Suprapubic skin (tissue), 4 donors: ENCODE results near the gene HOXD9. TPM values are rescaled to one million over a fixed set of nuclear protein-coding genes. Genes with fewer than 3 reads are reported as not detected.

ENCODE experiments used
- DNase-seq, 2 donors: peaks; one replicate each; pipeline ENCODE4 v3.0.0-alpha.2; 2019; ENCODE audit warnings: low spot score in 2 of 2
- H3K27ac ChIP-seq: fragments of 200-600 bp; sonication (generic); one replicate; pipeline ENCODE4 v1.5.1; 2019
- H3K27me3 ChIP-seq: fragments of 200-600 bp; sonication (generic); one replicate; pipeline ENCODE4 v1.5.1; 2019
- H3K36me3 ChIP-seq: fragments of 200-600 bp; sonication (generic); one replicate; pipeline ENCODE4 v1.5.1; 2019
- H3K4me1 ChIP-seq: fragments of 200-600 bp; sonication (generic); one replicate; pipeline ENCODE4 v1.5.1; 2019
- H3K4me3 ChIP-seq: fragments of 200-600 bp; sonication (generic); one replicate; pipeline ENCODE4 v1.5.1; 2019; ENCODE audit warnings: mild to moderate bottlenecking
- H3K9me3 ChIP-seq: fragments of 200-600 bp; sonication (generic); one replicate; pipeline ENCODE4 v1.5.1; 2019
- EP300 ChIP-seq: sonication (generic); formaldehyde crosslinking; IDR thresholded peaks from one replicate; pipeline ENCODE4 v1.6.1; 2017; ENCODE audit warnings: antibody characterized with exemption
- POLR2A ChIP-seq, 2 donors: fragments of 450-650 bp; IDR thresholded peaks; one replicate each; pipeline ENCODE4 v1.6.1; 2017; ENCODE audit warnings: antibody characterized with exemption in 2 of 2, mild to moderate bottlenecking in 2 of 2, moderate library complexity in 2 of 2
- POLR2AphosphoS5 ChIP-seq, 3 donors: sonication (generic); formaldehyde crosslinking; IDR thresholded peaks; one replicate each; pipeline ENCODE4 v1.6.1; 2017; ENCODE audit warnings: antibody characterized with exemption in 3 of 3
- WGBS: methylation state at CpG from one replicate; pipeline ENCODE4 v1.1.5; 2018; 5-methylcytosine and 5-hydroxymethylcytosine counted together
- total RNA-seq, 4 donors: library from RNA; depleted of rRNA; stranded (reverse); fragments of >200 nt; gene quantifications; one replicate each; pipeline ENCODE4 v1.1.0, GENCODE V29; 2016
- TF ChIP-seq, protein P1 (sequence below), 2 donors: fragments of 200-600 bp in 1 of 2; fragments of 450-650 bp in 1 of 2; sonication (generic) in 1 of 2; IDR thresholded peaks; one replicate each; pipeline ENCODE4 v1.5.1; 2016 to 2019; ENCODE audit warnings: antibody characterized with exemption in 2 of 2, mild to moderate bottlenecking in 1 of 2, moderate library complexity in 1 of 2

The HOXD9 gene
- 1 to 10 TPM in 2 of 4 donors, under 1 TPM in 1, not detected in 1; 0.26 to 3.1 (median 2.6) TPM for total RNA-seq

DNA sequence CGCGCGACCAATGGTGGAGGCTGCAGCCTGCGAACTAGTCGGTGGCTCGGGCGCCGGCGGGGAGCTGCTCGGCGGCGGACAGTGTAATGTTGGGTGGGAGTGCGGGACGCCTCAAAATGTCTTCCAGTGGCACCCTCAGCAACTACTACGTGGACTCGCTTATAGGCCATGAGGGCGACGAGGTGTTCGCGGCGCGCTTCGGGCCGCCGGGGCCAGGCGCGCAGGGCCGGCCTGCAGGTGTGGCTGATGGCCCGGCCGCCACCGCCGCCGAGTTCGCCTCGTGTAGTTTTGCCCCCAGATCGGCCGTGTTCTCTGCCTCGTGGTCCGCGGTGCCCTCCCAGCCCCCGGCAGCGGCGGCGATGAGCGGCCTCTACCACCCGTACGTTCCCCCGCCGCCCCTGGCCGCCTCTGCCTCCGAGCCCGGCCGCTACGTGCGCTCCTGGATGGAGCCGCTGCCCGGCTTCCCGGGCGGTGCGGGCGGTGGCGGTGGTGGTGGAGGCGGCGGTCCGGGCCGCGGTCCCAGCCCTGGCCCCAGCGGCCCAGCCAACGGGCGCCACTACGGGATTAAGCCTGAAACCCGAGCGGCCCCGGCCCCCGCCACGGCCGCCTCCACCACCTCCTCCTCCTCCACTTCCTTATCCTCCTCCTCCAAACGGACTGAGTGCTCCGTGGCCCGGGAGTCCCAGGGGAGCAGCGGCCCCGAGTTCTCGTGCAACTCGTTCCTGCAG is at the start of gene HOXD9:
TSS of gene HOXD9 (plus strand) at position 37 of the 728 bp plus-strand sequence. CDS start at position 87, 50 bp downstream.
- Histone ChIP-seq H3K9me3 (no peaks in the 10 kb centered on the region), H3K36me3 (no peaks in the 10 kb centered on the region), H3K27me3 (peaks cover 97% of the 10 kb centered on the region), H3K4me1 (peaks cover 29% of the 10 kb centered on the region), H3K4me3 (peak within 1 kb of the TSS; percentile 62), H3K27ac (peak within 1 kb of the TSS; percentile 72)
- WGBS = 3% methylated on average over 24 of the region's 84 CpGs
- no peak for TF ChIP-seq POLR2A (IDR thresholded peaks at IDR 0.05)
- TF ChIP-seq POLR2AphosphoS5 (IDR thresholded peaks at IDR 0.05) = no peak
- TF ChIP-seq EP300 = no peak
- TF ChIP-seq, protein P1, sequence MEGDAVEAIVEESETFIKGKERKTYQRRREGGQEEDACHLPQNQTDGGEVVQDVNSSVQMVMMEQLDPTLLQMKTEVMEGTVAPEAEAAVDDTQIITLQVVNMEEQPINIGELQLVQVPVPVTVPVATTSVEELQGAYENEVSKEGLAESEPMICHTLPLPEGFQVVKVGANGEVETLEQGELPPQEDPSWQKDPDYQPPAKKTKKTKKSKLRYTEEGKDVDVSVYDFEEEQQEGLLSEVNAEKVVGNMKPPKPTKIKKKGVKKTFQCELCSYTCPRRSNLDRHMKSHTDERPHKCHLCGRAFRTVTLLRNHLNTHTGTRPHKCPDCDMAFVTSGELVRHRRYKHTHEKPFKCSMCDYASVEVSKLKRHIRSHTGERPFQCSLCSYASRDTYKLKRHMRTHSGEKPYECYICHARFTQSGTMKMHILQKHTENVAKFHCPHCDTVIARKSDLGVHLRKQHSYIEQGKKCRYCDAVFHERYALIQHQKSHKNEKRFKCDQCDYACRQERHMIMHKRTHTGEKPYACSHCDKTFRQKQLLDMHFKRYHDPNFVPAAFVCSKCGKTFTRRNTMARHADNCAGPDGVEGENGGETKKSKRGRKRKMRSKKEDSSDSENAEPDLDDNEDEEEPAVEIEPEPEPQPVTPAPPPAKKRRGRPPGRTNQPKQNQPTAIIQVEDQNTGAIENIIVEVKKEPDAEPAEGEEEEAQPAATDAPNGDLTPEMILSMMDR (IDR thresholded peaks at IDR 0.05) = no peak
- DNase-seq = peak in 1 of 2 donors; percentile 91

DNA sequence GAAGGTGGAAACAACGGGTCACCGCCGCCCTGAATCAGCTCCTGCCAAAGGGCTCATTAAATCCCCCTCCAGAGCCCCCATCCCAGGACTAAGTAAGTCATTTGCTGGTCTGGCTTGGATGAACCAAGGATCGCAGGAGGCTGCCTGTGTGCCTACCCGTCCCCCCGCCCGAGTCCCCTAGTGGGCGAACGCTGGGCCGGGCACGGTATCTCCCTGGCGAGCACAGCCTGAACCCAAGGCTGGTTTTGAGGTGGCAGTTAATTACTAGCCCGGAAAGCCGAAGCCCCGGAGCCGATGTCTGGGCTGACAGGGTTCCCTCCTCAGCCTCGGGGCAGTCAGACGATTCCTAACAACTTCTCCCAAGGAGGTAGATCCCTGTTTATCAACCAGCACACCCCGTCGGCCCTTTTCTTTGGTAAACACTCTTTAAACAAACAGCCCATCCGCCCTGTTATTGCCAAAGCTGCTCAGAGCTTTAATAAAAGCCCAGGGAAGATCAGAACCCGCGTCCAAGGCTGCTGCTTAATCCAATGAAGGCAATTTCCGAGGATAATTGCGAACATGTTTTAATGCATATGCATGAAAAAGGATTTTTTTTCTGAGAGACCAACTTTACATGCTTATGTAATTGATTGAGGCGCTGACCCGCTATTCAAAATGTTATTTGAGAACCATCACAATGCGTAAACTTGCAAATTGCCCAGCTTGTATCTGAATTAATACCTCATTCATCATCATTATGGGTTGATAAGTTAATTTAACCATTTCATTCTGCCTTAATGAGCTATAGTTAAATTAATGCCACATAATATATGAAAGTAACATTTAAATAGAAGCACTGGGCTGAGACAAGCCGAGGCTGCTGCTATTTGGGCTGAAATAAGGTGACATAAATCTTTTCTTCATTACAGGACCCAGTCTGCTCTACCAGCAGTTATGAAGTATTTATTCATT is 49.3 kb upstream of the HOXD9 start:
- Histone ChIP-seq H3K4me3 (no peak overlapping the region), H3K4me1 (peaks cover 12% of the 10 kb centered on the region), H3K9me3 (no peaks in the 10 kb centered on the region), H3K27me3 (peaks cover 100% of the 10 kb centered on the region), H3K36me3 (no peaks in the 10 kb centered on the region), H3K27ac (no peak overlapping the region)
- no peak for DNase-seq
- no peak for TF ChIP-seq EP300
- no peak for TF ChIP-seq POLR2AphosphoS5 (IDR thresholded peaks at IDR 0.05)
- no peak for TF ChIP-seq POLR2A (IDR thresholded peaks at IDR 0.05)
- TF ChIP-seq, protein P1 (IDR thresholded peaks at IDR 0.05) = no peak
- 14% methylated on average over 13 of the region's 29 CpGs for WGBS

DNA sequence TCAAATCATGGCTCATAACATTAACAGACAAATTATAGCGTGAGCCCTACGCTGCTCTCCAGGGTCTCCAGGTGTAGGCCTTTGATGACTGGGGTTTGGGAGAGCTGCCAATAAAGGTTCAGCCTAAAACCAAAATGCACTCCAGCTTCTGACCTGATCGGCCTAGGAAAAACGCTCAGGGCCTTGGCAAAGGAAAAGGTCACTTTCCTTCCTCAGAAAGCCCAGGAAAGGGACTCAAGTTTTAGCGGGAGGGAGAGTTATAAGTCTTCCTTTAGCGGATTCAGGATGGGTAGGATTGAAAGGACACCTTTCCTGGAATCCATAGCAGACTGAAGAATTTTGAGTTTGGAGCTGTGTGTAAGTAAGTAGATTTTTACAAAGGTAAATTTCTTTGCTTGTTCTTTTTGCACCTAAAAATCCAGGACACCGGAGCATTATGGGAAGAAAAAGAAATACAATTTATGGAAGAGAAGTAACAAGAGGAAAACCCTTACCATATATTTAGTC is 47.5 kb upstream of the HOXD9 start:
- peaks cover 16% of the 10 kb centered on the region for H3K4me1 ChIP-seq
- DNase-seq = no peak
- TF ChIP-seq, protein P1 (IDR thresholded peaks at IDR 0.05) = no peak
- no peak for TF ChIP-seq EP300
- TF ChIP-seq POLR2A (IDR thresholded peaks at IDR 0.05) = no peak
- TF ChIP-seq POLR2AphosphoS5 (IDR thresholded peaks at IDR 0.05) = no peak
- no peak overlapping the region for H3K27ac ChIP-seq
- no peaks in the 10 kb centered on the region for H3K36me3 ChIP-seq
- 31% methylated on average over 7 of the region's 7 CpGs for WGBS
- H3K4me3 ChIP-seq = no peak overlapping the region
- H3K27me3 ChIP-seq = peaks cover 100% of the 10 kb centered on the region
- H3K9me3 ChIP-seq = no peaks in the 10 kb centered on the region

DNA sequence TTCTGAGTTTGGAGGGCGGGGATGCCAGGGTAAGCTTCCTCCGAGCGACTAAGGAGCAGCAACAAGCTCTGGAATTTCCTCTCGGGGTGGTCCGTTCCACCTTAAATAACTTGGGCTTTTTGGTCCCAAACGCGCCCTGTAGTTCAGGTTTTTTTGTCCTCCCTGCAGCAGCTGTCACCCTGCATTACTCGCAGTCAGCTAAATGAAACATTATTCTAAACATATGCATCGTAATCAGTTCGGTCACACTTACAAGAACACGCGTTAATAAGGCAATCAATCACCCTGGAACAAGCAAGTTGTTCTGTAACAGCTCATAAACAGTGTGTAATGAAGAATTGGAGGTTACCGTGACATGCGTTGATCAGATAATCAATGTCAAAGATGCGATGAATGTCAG is 47.0 kb upstream of the HOXD9 start:
- no peak for DNase-seq
- Histone ChIP-seq H3K9me3 (no peaks in the 10 kb centered on the region), H3K36me3 (no peaks in the 10 kb centered on the region), H3K4me1 (peaks cover 19% of the 10 kb centered on the region), H3K27me3 (peaks cover 100% of the 10 kb centered on the region), H3K4me3 (no peak overlapping the region), H3K27ac (no peak overlapping the region)
- WGBS = 15% methylated on average over 15 of the region's 15 CpGs
- TF ChIP-seq POLR2A (IDR thresholded peaks at IDR 0.05) (no peak), EP300 (no peak)

DNA sequence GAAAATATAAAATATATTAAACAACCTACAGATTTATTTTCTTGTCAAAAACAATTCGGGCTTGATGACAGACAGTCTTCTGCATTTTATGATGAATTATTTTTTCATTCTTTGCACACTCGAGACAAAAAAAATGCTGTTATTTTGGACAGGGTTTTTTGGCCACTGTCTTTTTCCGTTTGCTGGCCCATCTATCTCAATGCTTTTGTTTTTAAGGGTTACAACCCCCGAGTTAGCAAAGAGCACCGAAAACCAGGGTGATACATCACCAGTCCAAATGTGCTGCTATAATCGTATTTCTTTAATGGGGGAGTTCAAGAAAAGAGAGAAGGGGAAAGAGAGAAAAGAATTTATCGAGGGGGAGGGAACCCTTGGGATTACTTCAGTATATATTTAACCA is 46.5 kb upstream of the HOXD9 start:
- WGBS = 22% methylated on average over 7 of the region's 7 CpGs
- Histone ChIP-seq H3K9me3 (no peaks in the 10 kb centered on the region), H3K36me3 (no peaks in the 10 kb centered on the region), H3K4me3 (no peak overlapping the region), H3K27ac (no peak overlapping the region), H3K4me1 (peaks cover 23% of the 10 kb centered on the region), H3K27me3 (peaks cover 100% of the 10 kb centered on the region)
- no peak for DNase-seq
- TF ChIP-seq EP300 (no peak), POLR2AphosphoS5 (IDR thresholded peaks at IDR 0.05) (no peak), POLR2A (IDR thresholded peaks at IDR 0.05) (no peak)
- TF ChIP-seq, protein P1 (IDR thresholded peaks at IDR 0.05) = no peak
